Measurements from ENCODE around the gene SNRPA.
"Not testable (repeated sequence)": the region's sequence is repeated elsewhere in the genome, so short reads cannot be mapped to it uniquely, and the experiment has no call there.

SNRPA gene

DNA sequence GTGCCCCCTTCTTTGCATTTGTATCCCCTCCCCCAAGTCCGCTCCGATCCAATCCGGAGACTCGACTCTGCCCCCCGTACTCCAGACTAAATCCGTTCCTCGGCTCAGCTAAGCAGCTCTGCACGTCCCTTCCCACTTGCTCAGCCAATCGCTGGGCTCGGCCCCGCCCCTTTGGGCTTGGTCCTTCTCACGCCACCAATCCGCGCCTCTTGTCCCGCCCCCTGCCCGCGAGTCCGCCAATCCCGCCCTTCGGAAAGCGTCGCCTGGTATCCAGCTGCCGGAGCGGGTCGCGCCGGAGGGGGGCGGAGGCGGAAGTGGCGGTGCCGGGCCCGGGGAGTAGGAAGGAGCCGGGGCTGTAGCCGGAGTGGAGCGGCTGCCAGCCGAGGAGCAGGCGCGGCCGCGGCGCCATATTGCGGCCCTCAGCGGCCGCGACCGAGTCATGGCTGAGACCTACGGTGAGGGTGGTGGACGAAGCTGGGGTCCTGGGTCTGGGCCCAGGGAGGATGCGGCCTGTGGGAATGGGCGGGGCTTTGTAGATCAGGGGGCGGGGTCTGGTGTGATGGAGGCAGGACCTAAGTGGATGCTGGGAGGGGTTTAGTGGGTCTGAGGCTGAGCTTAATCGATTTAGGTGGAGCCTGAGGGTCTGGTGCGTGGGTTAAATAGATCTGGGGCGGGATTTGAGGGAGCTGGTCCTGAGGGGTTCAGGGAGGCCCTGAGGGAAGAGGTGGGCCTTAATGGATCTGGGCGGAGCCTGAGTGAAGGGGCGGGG is 27.1 kb downstream of the SNRPA start, which contains the start of gene RAB4B:
Gene RAB4B, plus strand, starts transcription at position 311 of the 769 bp plus-strand sequence. Its CDS starts 129 bp downstream, at position 440.
- peak; percentile 100 for DNase-seq

DNA sequence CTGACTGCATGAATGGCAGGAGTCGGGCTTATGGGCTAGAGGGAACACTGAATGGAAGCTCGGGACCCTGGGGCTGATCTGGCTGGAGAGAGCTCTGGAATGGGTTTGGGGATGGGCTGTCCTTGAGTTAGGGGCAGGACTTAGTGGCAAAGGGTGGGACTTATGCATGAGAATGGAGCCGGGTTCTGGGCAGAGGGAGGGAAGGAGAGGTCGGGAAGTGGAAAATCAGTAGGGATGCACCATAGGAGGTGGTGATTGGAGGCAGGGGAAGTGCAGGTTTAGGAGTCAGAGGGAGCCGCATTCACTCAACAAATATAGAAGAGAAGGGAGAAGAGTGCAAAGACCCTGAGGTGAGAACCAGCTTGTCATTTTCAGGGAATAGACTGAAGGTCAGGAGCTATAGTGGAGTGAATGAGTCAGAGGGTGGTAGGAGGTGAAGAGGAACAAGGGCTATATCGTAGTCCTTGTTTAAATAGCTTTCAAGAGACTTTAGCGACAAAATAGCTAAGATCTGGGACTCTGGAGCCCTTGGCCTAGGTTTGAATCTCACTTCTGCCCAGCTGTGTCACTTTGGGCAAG is 27.8 kb downstream of the SNRPA start:
- DNase-seq = no peak

DNA sequence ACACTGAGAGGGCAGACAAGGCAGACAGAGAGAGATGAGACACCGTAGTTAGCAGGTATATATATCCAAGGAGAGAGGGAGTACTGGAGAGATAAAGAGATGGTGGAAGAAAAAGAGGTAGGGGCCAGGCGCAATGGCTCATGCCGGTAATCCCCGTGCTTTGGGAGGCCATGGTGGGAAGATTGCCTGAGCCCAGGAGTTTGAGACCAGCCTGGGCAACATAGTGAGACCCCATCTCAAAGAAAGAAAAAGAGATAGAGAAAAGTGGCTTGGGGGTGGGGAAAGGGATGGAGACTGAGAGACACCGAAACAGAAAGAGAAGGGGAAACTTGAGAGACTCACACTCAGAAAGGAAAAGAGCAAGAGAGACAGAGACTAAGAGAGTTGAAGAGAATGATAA is 29.6 kb downstream of the SNRPA start:
- no peak for DNase-seq

DNA sequence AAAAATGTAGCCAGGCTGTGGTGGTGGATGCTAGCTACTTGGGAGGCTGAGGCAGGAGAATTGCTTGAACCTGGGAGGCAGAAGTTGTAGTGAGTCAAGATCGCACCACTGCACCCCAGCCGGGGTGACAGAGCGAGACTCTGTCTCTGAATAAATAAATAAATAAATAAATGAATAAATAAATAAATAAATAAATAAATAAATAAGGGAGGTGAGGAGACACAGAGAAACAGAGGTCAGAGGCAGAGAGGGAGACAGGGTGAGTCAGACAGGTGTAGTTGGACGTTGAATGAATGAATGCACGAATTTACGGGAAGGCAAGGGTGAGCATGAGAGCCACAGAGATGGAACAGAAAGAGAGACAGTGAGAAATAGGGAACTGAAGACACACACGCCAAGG is 30.1 kb downstream of the SNRPA start:
- no peak for DNase-seq

DNA sequence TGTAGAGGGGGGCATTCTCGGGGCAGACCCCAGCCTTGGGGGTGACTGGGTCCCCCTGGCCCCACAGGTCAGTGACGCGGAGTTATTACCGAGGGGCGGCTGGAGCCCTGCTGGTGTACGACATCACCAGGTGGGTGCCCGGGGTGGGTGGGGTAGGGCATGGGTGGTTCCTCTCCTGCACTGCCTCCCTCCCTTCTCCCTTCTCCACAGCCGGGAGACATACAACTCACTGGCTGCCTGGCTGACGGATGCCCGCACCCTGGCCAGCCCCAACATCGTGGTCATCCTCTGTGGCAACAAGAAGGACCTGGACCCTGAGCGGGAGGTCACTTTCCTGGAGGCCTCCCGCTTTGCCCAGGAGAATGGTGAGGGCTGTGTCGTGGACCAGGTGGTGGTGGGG is 32.7 kb downstream of the SNRPA start:
- no peak for DNase-seq

DNA sequence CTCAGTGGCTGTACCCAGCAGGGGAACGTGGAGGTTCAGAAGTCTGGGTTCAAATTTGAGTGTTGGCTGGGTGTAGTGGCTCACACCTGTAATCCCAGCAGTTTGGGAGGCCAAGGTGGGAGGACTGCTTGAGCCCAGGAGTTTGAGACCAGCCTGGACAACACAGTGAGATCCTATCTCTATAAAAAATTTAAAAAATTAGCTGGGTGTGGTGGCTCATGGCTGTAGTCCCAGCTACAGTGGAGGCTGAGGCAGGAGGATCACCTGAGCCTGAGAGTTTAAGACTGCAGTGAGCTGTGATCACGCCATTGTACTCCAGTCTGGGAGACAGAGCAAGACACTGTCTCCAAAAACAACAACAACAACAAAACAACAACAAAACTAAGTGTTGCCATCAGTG is 33.1 kb downstream of the SNRPA start:
- not testable (repeated sequence) for DNase-seq

DNA sequence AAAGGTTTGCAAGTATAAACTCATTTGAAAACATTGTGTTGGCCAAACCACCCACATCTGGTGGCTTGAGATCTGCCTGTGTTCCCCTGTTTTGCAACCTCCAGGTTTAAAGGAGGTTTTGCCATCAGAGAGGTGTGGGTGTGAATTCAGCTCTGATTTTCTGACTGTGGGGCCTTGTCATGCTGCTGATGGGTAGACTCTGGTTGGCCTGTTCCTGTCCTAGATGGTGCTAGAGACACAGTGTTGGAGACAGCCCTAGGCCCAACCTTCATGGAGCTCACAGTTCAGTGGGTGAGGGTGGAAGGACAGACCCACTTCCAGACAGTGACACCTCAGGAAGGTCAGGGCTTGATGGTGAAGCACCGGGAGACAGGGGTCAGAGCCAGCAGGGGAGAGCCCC is 34.5 kb downstream of the SNRPA start:
- no peak for DNase-seq

DNA sequence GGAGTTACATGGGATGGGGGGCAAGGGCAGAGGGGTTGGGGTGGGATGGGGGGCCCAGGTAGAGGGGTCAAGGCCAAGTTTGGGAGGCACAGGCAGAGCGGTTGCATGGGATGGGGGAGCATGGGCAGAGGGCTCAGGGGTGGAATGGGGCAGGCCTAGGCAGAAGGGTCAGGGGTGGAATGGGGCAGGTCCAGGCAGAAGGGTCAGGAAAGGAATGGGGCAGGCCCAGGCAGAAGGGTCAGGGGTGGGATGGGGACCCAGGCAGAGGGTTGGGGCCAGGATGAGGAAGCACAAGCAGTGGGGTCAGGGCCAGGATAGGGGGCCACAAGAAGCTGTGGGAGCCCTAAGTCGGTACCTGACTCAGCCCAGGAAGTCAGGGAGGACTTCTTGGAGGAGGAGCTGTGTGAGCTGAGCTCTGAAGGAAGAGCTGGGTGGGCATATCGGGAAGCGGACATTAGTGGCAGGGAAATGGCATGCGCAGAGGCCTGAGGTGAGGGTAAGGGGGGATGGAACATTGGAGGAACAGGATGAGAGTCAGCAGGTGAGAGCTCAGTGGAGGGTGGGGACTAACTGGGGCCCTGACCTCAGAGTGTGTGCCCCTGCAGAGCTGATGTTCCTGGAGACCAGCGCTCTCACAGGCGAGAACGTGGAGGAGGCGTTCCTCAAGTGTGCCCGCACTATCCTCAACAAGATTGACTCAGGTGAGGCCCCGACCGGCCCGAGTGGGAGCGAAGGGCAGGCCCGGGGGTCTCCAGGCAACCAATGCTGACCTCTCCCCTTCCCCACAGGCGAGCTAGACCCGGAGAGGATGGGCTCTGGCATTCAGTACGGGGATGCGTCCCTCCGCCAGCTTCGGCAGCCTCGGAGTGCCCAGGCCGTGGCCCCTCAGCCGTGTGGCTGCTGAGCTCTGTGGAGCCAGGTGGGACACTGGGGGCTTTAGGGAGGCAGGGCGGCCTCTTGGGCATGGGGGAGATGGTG is 35.3 kb downstream of the SNRPA start:
- DNase-seq = no peak

DNA sequence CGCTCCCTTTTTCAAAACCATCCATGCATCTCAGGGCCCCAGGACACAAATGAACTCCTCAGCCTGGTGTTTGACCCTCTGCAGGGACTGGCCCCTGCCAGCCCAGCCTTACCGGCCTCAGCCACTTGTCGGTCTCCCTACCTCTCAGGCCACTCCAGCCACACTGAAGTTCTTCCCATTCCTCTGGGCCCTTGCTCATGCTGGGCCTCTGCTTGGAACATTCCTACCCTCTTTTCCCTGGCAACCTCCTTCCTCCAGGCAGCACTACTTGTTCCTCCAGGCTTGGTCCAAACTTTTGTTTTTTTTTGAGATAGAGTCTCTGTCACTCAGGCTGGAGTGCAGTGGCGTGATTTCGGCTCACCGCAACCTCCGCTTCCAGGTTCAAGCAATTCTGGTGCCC is 40.3 kb downstream of the SNRPA start:
- no peak for DNase-seq

DNA sequence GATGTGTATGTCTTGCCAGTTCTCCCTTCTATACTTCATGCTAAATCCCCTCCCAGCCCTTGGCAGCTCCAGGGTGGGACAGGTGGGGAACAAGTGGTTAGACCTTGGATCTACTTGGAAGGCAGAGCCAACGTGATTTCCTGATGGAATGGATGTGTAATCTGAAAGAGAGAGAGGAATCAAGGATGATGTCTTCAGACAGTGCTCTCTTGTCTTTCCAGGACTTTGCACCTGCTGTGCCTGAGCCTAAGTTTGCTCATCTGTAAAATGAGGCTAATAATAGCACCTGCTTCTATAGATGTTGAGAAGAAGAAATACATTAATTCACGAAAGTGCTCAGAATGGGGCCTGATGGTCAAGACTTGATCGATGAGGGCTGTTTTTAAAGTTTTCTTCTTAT is 41.0 kb downstream of the SNRPA start:
- no peak for DNase-seq

DNA sequence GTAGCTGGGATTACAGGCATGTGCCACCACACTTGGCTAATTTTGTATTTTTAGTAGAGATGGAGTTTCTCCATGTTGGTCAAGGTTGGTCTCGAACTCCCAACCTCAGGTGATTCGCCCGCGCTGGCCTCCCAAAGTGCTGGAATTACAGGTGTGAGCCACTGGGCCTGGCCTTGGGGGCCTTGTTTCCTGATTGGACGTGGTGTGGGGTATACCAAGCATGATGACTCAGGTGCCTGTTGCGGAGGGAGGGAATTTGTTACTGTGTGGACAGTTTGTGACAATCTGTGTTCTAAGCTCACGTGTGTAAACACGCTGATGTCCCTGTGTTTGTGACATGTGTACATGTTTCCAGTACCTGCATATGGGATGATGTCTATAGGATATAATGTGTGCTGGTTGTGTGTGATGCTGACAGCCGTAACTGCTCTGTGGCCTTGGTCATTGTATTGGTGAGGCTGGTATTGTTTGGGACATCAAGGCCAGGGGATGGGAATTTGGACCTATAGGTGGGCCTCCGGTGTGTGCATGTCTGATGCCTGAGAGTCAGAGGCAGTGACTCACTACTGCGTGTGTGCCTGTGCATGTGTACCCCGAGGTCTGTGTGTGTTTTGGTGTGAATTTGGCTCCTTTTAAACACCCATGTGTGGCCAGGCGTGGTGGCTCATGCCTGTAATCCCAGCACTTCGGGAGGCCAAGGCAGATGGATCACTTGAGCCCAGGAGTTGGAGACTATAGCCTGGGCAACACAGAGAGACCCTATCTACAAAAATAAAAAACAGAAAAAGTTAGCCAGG is 46.4 kb downstream of the SNRPA start:
- DNase-seq = no peak

DNA sequence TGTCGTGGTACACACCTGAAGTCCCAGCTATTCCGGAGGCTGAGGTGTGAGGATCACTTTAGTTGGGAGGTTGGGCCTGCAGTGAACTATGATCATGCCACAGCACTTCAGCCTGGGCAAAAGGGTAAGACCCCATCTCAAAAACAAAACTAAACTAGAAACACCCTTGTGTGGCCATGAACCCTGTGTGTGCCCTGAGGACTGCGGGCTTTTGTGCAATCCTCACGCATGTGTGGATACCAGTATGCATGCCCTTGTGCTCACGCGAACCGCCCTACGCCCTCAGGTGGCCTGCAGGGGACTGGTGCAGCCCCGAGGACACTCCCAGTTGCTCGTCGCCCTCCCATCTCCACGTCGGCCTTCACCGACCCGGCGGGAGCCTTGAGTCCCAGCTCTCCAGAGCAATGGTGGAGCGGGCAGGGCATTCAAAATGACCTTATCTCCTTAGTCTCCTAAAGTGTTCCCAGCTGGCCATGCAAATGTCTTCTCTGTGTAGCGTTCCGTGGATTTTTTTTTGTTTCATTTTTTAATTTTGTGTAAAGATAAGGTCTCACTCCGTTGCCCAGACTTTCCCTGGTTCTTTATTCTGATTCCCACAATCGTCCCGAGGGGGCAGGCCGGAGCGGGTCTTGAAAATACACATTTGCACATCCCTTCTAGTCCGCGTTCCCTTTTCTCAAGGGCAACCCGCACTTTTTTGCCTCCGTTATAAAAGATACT is 47.1 kb downstream of the SNRPA start:
- DNase-seq = peak; percentile 42

DNA sequence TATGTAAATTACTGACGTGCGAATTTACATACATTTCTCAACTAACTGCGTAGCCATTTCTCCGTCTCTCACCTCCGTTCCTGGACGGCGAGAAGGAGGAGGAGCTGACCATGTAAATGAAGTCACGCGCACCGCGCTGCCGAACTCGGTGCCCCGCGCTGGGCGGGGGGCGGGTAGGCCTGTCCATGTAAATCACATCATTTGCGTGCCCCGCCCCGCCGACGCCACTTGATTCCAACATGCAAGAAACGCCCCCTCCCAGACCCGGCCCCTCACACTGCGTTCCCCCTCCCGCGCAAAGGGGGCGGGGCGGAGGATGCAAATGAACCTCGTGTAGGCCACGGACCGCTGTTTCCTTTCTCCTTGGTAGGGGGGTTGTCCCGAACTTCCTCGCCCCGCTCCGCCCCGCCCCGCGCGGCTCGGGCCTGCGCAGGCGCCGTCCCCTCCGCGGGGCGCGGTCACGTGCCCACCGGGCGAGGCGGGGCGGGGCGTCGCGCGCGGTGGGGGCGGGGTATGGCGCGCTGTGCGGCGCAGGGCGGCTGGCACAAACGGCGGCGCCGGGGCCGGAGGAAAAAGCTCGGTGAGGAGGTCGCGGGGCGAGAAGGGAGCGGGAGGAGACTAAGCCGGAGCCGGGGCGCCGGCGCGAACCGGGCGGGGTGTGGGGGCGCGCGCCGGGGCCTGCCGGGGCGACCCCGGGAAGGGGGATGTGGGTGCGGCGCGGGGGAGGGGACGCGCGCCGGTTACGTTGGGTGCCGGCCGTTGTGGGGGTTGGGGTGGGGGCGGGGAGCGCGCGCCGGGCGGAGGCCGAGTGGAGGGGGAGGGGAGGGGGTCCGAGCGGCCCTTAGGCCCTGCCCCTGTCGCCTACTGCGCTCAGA is 47.9 kb downstream of the SNRPA start, which contains the start of gene EGLN2:
Gene EGLN2, plus strand, starts transcription at position 509 of the 875 bp plus-strand sequence. CDS start 1,382 bp downstream, outside the sequence.
- DNase-seq = peak; percentile 100

DNA sequence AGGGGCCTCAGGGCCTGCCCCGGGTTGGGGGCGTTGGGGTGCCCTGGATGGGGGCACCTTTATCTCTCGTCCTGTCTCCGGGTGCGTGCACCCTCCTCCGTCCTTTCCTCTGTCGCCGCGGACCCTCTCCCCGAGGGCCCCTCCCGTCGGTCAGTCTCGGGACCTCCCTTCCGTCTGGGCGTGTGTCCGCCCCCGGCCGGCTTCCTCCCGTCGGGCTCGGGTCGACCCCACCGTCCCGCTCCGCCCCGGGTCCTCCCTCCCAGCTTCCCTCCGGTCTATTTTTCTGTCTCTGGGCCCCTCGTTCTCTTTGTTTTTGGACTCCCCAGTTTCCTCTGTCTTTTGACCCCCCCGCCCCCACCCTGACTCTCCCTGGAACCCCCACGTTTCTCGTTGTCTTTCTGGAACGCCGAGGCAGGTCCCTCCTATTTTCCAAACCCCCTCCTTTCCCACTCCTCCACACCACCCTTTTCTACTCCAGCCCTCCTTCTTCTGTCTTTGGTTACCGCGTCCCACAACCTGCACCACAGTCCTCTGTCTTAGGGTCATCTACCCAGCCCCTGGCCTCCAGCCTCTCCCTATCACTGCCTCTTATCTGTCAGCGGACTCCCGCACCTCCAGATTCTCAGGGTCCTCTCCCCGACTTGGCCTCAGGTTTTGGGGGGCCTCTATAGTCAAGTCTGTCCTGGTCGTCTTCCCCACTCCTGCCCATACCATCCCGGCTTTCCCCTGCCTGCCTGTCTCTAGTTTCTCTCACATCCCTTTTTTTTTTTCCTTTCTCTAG is 48.7 kb downstream of the SNRPA start:
- DNase-seq = peak; percentile 33

DNA sequence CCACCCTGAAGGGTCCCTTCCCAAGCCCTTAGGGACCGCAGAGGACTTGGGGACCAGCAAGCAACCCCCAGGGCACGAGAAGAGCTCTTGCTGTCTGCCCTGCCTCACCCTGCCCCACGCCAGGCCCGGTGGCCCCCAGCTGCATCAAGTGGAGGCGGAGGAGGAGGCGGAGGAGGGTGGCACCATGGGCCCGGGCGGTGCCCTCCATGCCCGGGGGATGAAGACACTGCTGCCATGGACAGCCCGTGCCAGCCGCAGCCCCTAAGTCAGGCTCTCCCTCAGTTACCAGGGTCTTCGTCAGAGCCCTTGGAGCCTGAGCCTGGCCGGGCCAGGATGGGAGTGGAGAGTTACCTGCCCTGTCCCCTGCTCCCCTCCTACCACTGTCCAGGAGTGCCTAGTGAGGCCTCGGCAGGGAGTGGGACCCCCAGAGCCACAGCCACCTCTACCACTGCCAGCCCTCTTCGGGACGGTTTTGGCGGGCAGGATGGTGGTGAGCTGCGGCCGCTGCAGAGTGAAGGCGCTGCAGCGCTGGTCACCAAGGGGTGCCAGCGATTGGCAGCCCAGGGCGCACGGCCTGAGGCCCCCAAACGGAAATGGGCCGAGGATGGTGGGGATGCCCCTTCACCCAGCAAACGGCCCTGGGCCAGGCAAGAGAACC is 49.5 kb downstream of the SNRPA start:
- no peak for DNase-seq

DNA sequence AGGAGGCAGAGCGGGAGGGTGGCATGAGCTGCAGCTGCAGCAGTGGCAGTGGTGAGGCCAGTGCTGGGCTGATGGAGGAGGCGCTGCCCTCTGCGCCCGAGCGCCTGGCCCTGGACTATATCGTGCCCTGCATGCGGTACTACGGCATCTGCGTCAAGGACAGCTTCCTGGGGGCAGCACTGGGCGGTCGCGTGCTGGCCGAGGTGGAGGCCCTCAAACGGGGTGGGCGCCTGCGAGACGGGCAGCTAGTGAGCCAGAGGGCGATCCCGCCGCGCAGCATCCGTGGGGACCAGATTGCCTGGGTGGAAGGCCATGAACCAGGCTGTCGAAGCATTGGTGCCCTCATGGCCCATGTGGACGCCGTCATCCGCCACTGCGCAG is 50.0 kb downstream of the SNRPA start:
- peak; percentile 31 for DNase-seq

DNA sequence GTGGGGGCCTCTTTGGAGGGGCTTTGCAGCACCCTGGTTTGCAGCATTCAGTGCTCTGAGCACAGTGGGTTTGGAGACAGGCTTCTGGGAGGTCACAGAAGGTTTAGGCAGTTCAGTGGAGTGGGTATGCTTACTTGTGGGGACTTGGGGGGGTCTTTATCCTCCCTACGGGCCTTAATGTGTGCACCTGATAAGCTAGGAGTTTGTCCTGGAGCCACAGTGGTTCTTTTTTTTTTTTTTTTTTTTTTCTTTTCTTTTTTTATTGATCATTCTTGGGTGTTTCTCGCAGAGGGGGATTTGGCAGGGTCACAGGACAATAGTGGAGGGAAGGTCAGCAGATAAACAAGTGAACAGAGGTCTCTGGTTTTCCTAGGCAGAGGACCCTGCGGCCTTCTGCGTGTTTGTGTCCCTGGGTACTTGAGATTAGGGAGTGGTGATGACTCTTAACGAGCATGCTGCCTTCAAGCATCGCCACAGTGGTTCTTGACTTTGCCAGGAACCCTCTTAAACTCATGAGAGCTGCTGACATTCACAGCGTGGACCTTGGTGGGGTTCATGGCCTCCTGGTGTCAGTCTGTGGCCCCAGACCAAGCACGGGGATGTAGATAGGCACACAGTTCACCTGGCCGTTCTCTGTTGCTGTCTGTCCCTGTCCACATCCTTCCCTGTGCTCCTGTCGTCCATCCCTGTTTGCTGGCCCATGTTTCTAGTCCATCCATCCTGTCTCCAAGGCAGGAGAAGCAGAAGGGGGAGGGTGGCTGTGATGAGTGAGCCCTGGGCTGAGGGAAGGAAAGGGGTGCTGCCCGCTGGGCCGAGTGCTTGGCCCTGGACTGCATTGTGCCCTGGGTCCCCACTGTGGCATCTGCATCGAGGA is 50.7 kb downstream of the SNRPA start:
- no peak for DNase-seq

Data from activated gamma-delta T cell (primary cell).